Neural crest cell (in vitro differentiated cells): ENCODE data around the gene BEAN1. TPM values are rescaled to one million over a fixed set of nuclear protein-coding genes. Genes with fewer than 3 reads are reported as not detected.

Experiments
- DNase-seq: peaks from one replicate; pipeline ENCODE4 v3.0.0; 2021; ENCODE audit warnings: low read depth, mixed read lengths, low spot score
- H3K27ac Mint-ChIP-seq: one replicate; pipeline ENCODE4 v1.8.0; 2021; ENCODE audit warnings: mild to moderate bottlenecking, mixed read lengths; ENCODE audit not compliant: unreplicated experiment
- H3K27me3 Mint-ChIP-seq: 2 replicates; pipeline ENCODE4 v1.8.0; 2021; ENCODE audit warnings: low read depth, mild to moderate bottlenecking, mixed read lengths
- H3K36me3 Mint-ChIP-seq: 2 replicates; pipeline ENCODE4 v1.8.0; 2021; ENCODE audit warnings: low read depth, mild to moderate bottlenecking, mixed read lengths
- H3K4me1 Mint-ChIP-seq: 2 replicates; pipeline ENCODE4 v1.8.0; 2021; ENCODE audit warnings: mixed read lengths
- H3K4me3 Mint-ChIP-seq: one replicate; pipeline ENCODE4 v1.8.0; 2021; ENCODE audit warnings: mild to moderate bottlenecking, mixed read lengths
- H3K9me3 Mint-ChIP-seq: 2 replicates; pipeline ENCODE4 v1.8.0; 2021; ENCODE audit warnings: mixed read lengths
- total RNA-seq: library from RNA; stranded (reverse); gene quantifications from 2 replicates; pipeline ENCODE4 v1.2.1, GENCODE V29; 2021
- TF ChIP-seq, protein P1 (sequence below): fragments of 200-600 bp; sonication (generic); conservative IDR thresholded peaks from 2 replicates; pipeline ENCODE4 v1.5.0; 2021; ENCODE audit warnings: antibody characterized with exemption, mild to moderate bottlenecking

BEAN1 gene
- total RNA-seq, 1 donor from 2014 or later, result 1.5 TPM

DNA sequence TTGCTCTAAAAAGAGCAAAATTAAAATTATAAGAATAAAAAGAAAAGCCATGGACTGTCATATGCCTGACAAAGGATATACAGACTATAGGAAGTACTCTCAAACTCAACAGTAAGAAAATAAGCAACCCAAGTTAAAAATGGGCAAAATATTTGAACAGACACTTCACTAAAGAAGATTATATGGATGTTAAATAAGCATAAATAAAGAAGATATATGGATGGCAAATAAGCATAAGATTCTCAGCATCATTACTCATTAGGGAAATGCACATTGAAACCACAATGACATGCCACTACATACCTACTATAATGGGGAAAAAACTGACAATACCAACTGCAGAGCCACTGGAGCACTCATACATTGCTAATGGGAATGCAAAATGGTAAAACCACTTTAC is 14.9 kb upstream of the BEAN1 start:
- no peak overlapping the region for H3K4me3 Mint-ChIP-seq
- no peaks in the 10 kb centered on the region for H3K27me3 Mint-ChIP-seq
- H3K9me3 Mint-ChIP-seq, result peaks cover 10% of the 10 kb centered on the region

DNA sequence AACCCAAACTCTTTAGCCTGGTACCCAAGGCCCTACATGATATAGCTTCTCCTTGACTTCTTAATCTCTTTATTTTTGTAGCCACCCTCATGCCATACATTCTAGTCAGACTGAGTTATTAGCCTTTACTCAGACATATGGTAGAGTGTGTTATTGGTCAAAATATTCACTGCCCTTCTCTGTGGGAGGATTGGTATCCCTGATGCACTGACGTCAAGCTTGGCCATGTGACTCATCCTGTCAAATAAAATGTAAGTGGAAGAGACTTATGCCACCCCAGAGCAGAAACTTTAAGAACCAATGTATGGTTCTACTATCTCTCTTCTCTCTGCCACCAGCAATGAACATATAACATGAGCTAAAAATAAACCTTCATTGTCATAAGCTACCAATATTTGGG is 12.2 kb upstream of the BEAN1 start:
- H3K27me3 Mint-ChIP-seq, result peaks cover 5% of the 10 kb centered on the region
- no peak overlapping the region for H3K27ac Mint-ChIP-seq
- TF ChIP-seq, protein P1, sequence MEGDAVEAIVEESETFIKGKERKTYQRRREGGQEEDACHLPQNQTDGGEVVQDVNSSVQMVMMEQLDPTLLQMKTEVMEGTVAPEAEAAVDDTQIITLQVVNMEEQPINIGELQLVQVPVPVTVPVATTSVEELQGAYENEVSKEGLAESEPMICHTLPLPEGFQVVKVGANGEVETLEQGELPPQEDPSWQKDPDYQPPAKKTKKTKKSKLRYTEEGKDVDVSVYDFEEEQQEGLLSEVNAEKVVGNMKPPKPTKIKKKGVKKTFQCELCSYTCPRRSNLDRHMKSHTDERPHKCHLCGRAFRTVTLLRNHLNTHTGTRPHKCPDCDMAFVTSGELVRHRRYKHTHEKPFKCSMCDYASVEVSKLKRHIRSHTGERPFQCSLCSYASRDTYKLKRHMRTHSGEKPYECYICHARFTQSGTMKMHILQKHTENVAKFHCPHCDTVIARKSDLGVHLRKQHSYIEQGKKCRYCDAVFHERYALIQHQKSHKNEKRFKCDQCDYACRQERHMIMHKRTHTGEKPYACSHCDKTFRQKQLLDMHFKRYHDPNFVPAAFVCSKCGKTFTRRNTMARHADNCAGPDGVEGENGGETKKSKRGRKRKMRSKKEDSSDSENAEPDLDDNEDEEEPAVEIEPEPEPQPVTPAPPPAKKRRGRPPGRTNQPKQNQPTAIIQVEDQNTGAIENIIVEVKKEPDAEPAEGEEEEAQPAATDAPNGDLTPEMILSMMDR, result no peak
- H3K4me3 Mint-ChIP-seq, result no peak overlapping the region
- peaks cover under 1% of the 10 kb centered on the region for H3K4me1 Mint-ChIP-seq
- no peak for DNase-seq
- peaks cover 7% of the 10 kb centered on the region for H3K36me3 Mint-ChIP-seq
- H3K9me3 Mint-ChIP-seq, result peaks cover 11% of the 10 kb centered on the region

More for the DNA sequence above, 14.9 kb upstream of the BEAN1 start:
- peaks cover 21% of the 10 kb centered on the region for H3K4me1 Mint-ChIP-seq
- DNase-seq, result no peak
- TF ChIP-seq, protein P1, result no peak
- H3K27ac Mint-ChIP-seq, result no peak overlapping the region
- H3K36me3 Mint-ChIP-seq, result peaks cover 12% of the 10 kb centered on the region

DNA sequence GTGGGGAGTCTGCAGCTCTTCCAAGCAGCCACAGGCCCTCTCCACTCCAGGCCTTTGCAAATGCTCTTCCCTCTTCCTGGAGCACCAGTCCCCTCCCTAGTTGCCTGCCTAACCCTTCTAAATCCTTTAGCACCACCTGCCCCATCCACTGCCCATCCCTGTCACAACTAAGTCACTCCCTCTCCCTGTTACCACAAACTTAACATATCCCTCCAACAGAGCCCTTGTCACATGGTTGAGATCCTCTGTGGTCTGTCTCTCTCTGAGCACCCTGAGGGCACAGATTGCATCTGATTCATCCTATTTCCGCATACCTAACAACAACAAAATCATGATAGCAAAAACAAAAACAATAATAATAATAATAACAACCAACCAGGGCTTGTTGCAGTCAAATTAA is 11.0 kb upstream of the BEAN1 start:
- DNase-seq, result no peak
- Mint-ChIP-seq H3K27me3 (peaks cover 12% of the 10 kb centered on the region), H3K27ac (no peak overlapping the region), H3K4me3 (no peak overlapping the region), H3K4me1 (no peaks in the 10 kb centered on the region), H3K9me3 (peaks cover 11% of the 10 kb centered on the region), H3K36me3 (peaks cover 5% of the 10 kb centered on the region)
- TF ChIP-seq, protein P1, result no peak

DNA sequence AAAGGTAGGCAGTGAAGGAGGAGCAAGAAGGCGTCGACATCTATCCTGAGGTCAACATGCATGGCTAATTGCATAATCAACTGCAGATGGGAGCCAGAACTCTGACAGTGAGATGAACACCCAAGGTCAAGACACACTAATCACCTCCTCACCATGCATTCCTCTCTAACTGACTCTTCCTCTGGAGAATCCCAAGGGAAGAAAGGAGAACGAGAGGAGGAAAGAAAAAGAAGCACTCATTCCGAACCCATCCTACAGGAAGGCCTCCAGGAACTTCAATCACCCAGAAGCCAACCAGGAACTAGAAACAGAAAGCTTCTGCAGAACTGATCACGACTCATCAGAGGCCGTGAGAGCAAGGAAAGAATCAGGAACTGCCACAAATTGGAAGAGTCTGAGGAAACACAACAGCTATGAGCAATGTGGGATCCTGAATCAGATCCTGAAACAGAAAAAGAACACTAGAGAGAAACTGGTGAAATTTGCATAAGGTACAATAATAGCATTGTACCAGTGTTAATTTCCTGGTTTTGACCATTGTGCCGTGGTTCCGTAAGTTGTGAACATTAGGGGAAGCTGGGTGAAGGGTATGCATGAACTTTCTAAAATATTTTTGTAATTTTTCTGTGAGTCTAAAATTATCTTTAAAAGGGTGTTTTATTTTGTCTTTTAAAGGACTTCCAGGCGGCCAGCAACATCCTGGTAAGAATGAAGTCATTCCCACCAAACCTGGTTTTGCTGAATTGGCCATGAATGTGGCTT is 10.0 kb upstream of the BEAN1 start:
- no peak overlapping the region for H3K4me3 Mint-ChIP-seq
- H3K4me1 Mint-ChIP-seq, result no peaks in the 10 kb centered on the region
- peaks cover 3% of the 10 kb centered on the region for H3K36me3 Mint-ChIP-seq
- no peak overlapping the region for H3K27ac Mint-ChIP-seq
- H3K27me3 Mint-ChIP-seq, result peaks cover 15% of the 10 kb centered on the region
- no peak for DNase-seq
- H3K9me3 Mint-ChIP-seq, result peaks cover 11% of the 10 kb centered on the region
- TF ChIP-seq, protein P1, result no peak

DNA sequence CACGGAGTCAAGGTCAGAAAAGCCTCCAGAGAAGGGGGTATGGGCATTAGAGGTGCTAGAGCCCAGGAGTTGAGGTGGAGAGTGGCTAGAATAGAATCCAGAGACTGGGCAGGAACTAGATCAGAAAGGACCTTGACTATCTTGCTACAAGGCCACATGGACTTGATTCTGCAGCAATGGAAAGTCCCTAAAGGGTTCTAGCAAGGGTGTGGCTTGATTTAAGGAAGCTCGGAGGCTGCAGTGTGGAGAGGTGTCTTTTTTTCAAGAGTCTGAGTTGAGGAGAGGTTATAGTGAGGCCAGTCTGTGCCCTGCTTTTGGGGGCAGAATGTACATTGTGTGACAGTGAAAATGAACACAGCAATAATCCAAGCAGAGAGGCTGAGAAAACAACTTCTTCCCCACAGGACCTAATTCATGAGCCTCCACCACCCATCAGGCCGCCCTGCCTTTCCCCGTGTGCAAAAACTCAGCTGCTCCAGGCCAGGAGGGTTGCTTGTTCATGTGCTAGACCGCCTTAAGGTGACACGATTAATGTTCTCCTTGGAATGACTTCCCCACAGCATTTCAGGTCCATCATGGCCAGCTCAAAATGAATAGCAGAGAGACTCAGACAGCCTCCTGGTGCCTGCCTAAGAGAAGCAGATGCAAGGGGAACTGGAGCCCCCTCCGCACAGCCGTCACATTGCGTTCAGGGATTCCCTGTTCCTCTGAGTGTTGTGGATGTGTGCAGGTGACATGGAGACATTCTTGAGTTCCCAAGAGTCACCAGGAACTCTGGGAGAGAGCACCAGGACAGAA is 8.7 kb upstream of the BEAN1 start:
- Mint-ChIP-seq H3K27ac (no peak overlapping the region), H3K4me1 (no peaks in the 10 kb centered on the region), H3K9me3 (peaks cover 11% of the 10 kb centered on the region), H3K4me3 (no peak overlapping the region), H3K27me3 (peaks cover 21% of the 10 kb centered on the region), H3K36me3 (no peaks in the 10 kb centered on the region)
- no peak for DNase-seq
- TF ChIP-seq, protein P1, result no peak
